AG04449 (cell line): ENCODE data around the gene ANKRD9.
"Not testable (repeated sequence)": the region's sequence is repeated elsewhere in the genome, so short reads cannot be mapped to it uniquely, and the experiment has no call there.

Source experiments
- CTCF ChIA-PET: fragments of 350-600 bp; formaldehyde crosslinking; extraction: SDS; loops from one replicate; lab custom pipeline; 2021; ENCODE audit warnings: antibody characterized with exemption; lab: Yijun Ruan, JAX
- POLR2A ChIA-PET: fragments of 400-600, 350-600 bp; formaldehyde crosslinking; extraction: SDS; loops from one replicate; lab custom pipeline; 2020; ENCODE audit warnings: antibody characterized with exemption, inconsistent platforms; lab: Yijun Ruan, JAX
- DNase-seq: peaks from one replicate; pipeline ENCODE4 v3.0.0-alpha.2; 2010; ENCODE audit warnings: low read depth, low spot score
- H3K4me3 ChIP-seq: 2 replicates; pipeline ENCODE4 v1.5.1; 2011; ENCODE audit warnings: low read depth, mild to moderate bottlenecking, control low read depth, low read length
- CTCF ChIP-seq: IDR thresholded peaks from one replicate; pipeline ENCODE4 v1.5.1; 2011; ENCODE audit warnings: mild to moderate bottlenecking, moderate library complexity, low read length, control low read depth, inconsistent platforms; ENCODE audit not compliant: insufficient read depth; ENCODE audit errors: missing control alignments

ANKRD9 gene

GRCh38 chr14:102551995-102552705 lies 42.6 kb upstream of the ANKRD9 start:
- TF ChIP-seq CTCF: no peak
- H3K4me3 ChIP-seq: no peak overlapping the region
- DNase-seq: no peak
- ChIA-PET CTCF (no interaction called here), POLR2A (no interaction called here)

GRCh38 chr14:102550927-102551401 lies 41.4 kb upstream of the ANKRD9 start:
- POLR2A ChIA-PET, CTCF ChIA-PET, H3K4me3 ChIP-seq, DNase-seq: not testable (repeated sequence)

GRCh38 chr14:102548616-102549240 lies 39.2 kb upstream of the ANKRD9 start:
- DNase-seq: no peak
- CTCF ChIA-PET: interaction anchor here (1.1 kb wide), 1 partner anchor 24 kb away, joined by 4 read pairs; no protein-coding TSS in a partner anchor
- H3K4me3 ChIP-seq: no peak overlapping the region
- POLR2A ChIA-PET: no interaction called here
- no peak for TF ChIP-seq CTCF

GRCh38 chr14:102545461-102546265 lies 36.1 kb upstream of the ANKRD9 start:
- no peak for DNase-seq
- TF ChIP-seq CTCF: no peak
- ChIA-PET POLR2A (no interaction called here), CTCF (no interaction called here)
- no peak overlapping the region for H3K4me3 ChIP-seq

GRCh38 chr14:102544747-102545460 lies 35.3 kb upstream of the ANKRD9 start:
- ChIA-PET POLR2A (no interaction called here), CTCF (no interaction called here)
- no peak overlapping the region for H3K4me3 ChIP-seq
- no peak for TF ChIP-seq CTCF
- no peak for DNase-seq

- CTCF ChIA-PET: no interaction called here
- H3K4me3 ChIP-seq: no peak overlapping the region
- no peak for DNase-seq
- POLR2A ChIA-PET: no interaction called here
- no peak for TF ChIP-seq CTCF
Observed at GRCh38 chr14:102544046-102544746, 34.6 kb upstream of the ANKRD9 start.
